ENCODE results near the gene CCNB1IP1. TPM values are rescaled to one million over a fixed set of nuclear protein-coding genes. Genes with fewer than 3 reads are reported as not detected.
"Not testable (repeated sequence)": the region's sequence is repeated elsewhere in the genome, so short reads cannot be mapped to it uniquely, and the experiment has no call there.

Gene CCNB1IP1
- total and polyA plus RNA-seq, 2 of the 8 experiments (the other 6 are each of a cell fraction or from before 2014, with no cell fraction given), result 173 to 277 TPM

GRCh38 chr14:20264361-20264760 is 68.7 kb downstream of the CCNB1IP1 start:
- FAIRE-seq, result not testable (repeated sequence)

More at GRCh38 chr14:20264361-20264760, 68.7 kb downstream of the CCNB1IP1 start:
- WGBS, 2 experiments (ENCODE audit: extremely low coverage in 1 of 2, insufficient coverage in 1 of 2, insufficient read length in 1 of 2, insufficient replicate concordance in 2 of 2, low coverage in 1 of 2, low lambda C conversion rate in 2 of 2, missing lambda C conversion rate in 1 of 2), result 85% methylated on average over 5 of the region's 5 CpGs; no CpG with 5 or more reads in 1 of the 2 experiments
- H2AK5ac ChIP-seq (ENCODE audit: low read depth, low read length); H3K27me3 ChIP-seq (replicated peaks in 1 of 4; ENCODE audit: control insufficient read depth in 3 of 4, extremely low read depth in 1 of 4, insufficient read depth in 3 of 4, low read length in 3 of 4); DNase-seq (ENCODE audit: low read depth in 1 of 2, low spot score in 2 of 2); H4K91ac ChIP-seq (replicated peaks; ENCODE audit: insufficient read length, low read length); H3K4me2 ChIP-seq (ENCODE audit: insufficient read depth in 1 of 2, low read depth in 2 of 2, low read length in 2 of 2); H2BK12ac ChIP-seq (ENCODE audit: low read depth, low read length); H3K56ac ChIP-seq (replicated peaks; ENCODE audit: insufficient read length, low read depth, low read length); H3K9ac ChIP-seq (replicated peaks in 1 of 4; ENCODE audit: extremely low read depth in 1 of 4, low read depth in 3 of 4, low read length in 3 of 4); H2BK15ac ChIP-seq (ENCODE audit: low read length); H3K14ac ChIP-seq (ENCODE audit: insufficient read length); H4K8ac ChIP-seq (ENCODE audit: extremely low read depth, insufficient read depth, low read length); H2BK5ac ChIP-seq (ENCODE audit: low read depth, low read length); CTCF ChIA-PET (ENCODE audit: partially characterized antibody); H3K79me1 ChIP-seq (ENCODE audit: low read depth, low read length); H3K79me2 ChIP-seq (ENCODE audit: control insufficient read depth in 1 of 2, insufficient read depth in 2 of 2, low read length in 2 of 2); H4K5ac ChIP-seq (ENCODE audit: insufficient read length, low read depth, low read length); H3K18ac ChIP-seq (ENCODE audit: extremely low read depth, low read length); H3K4me1 ChIP-seq (replicated peaks in 1 of 4; ENCODE audit: control insufficient read depth in 3 of 4, insufficient read depth in 4 of 4, low read length in 3 of 4); H3K23me2 ChIP-seq (ENCODE audit: low read depth, low read length); H2AFZ ChIP-seq (ENCODE audit: low read length); H3K4me3 ChIP-seq (ENCODE audit: extremely low read depth in 1 of 4, insufficient read depth in 2 of 4, low read depth in 3 of 4, low read length in 4 of 4); H3K36me3 ChIP-seq (ENCODE audit: control insufficient read depth in 2 of 4, insufficient read depth in 4 of 4, low read length in 3 of 4); H2BK20ac ChIP-seq (ENCODE audit: low read length); H4K20me1 ChIP-seq (replicated peaks in 1 of 2; ENCODE audit: control insufficient read depth in 1 of 2, insufficient read depth in 2 of 2, low read length in 2 of 2); H3K27ac ChIP-seq (ENCODE audit: low read depth, low read length); H3K23ac ChIP-seq (ENCODE audit: insufficient read length); H2BK120ac ChIP-seq (replicated peaks; ENCODE audit: low read depth, low read length); H3K4ac ChIP-seq (replicated peaks; ENCODE audit: insufficient read length, low read depth, low read length): not testable (repeated sequence)
- 0 out of 4 replicates have a peak, but pooled peaks cover 3 to 11% of the 10 kb centered on the region in 2 experiments for H3K9me3 ChIP-seq (ENCODE audit: insufficient read depth in 2 of 2, low read depth in 1 of 2, low read length in 1 of 2)
- POLR2A ChIA-PET (ENCODE audit: partially characterized antibody), result interaction anchor here (0.6 kb wide), 1 partner anchor 197 kb away, joined by 3 read pairs; the partner anchor contains the start of gene PIP4P1
